Activated B cell treated with CpG ODN at 0.5 μM for 24 hours (primary cell): ENCODE results near the gene LRG1. TPM values are rescaled to one million over a fixed set of nuclear protein-coding genes. Genes with fewer than 3 reads are reported as not detected.

ENCODE experiments used
- ATAC-seq: fragments of 200-7000 bp; cut with Tn5 transposase; one replicate; pipeline ENCODE4 v1.10.0; 2021; ENCODE audit warnings: low read depth, mild to moderate bottlenecking, moderate library complexity
- CTCF ChIA-PET: fragments of 350-600 bp; sonication (Branson Sonifier 250); formaldehyde crosslinking; loops from one replicate; lab custom pipeline; 2021; ENCODE audit warnings: antibody characterized with exemption; lab: Charles Lee
- POLR2A ChIA-PET: fragments of 350-600 bp; sonication (Branson Sonifier 250); formaldehyde crosslinking; loops from one replicate; lab custom pipeline; 2021; ENCODE audit warnings: antibody characterized with exemption; lab: Charles Lee
- DNase-seq: peaks from one replicate; pipeline ENCODE4 v3.0.0; 2022
- H3K27ac Mint-ChIP-seq: one replicate; pipeline ENCODE4 v1.8.0; 2020; ENCODE audit warnings: mixed read lengths
- H3K27me3 Mint-ChIP-seq: one replicate; pipeline ENCODE4 v1.8.0; 2021; ENCODE audit warnings: mixed read lengths
- H3K36me3 Mint-ChIP-seq: one replicate; pipeline ENCODE4 v1.8.0; 2021; ENCODE audit warnings: low read depth, mixed read lengths
- H3K4me1 Mint-ChIP-seq: one replicate; pipeline ENCODE4 v1.8.0; 2021; ENCODE audit warnings: mixed read lengths
- H3K4me3 Mint-ChIP-seq: one replicate; pipeline ENCODE4 v1.8.0; 2020; ENCODE audit warnings: mild to moderate bottlenecking, mixed read lengths
- H3K9me3 Mint-ChIP-seq: one replicate; pipeline ENCODE4 v1.8.0; 2020; ENCODE audit warnings: mixed read lengths
- intact Hi-C: fragments of 100-400 bp; cut with micrococcal nuclease; formaldehyde crosslinking; loops from one replicate; pipeline ENCODE4 v1.15.1; 2024
- total RNA-seq: library from RNA; stranded (reverse); gene quantifications from 2 replicates; pipeline ENCODE4 v1.2.3, GENCODE V29; 2022
- TF ChIP-seq, protein P1 (sequence below): fragments of 200-600 bp; IDR thresholded peaks from one replicate; pipeline ENCODE4 v1.8.0; 2022; ENCODE audit warnings: antibody characterized with exemption, mild to moderate bottlenecking

The LRG1 gene
- total RNA-seq, 1 donor from 2014 or later, result 2.0 TPM

DNA sequence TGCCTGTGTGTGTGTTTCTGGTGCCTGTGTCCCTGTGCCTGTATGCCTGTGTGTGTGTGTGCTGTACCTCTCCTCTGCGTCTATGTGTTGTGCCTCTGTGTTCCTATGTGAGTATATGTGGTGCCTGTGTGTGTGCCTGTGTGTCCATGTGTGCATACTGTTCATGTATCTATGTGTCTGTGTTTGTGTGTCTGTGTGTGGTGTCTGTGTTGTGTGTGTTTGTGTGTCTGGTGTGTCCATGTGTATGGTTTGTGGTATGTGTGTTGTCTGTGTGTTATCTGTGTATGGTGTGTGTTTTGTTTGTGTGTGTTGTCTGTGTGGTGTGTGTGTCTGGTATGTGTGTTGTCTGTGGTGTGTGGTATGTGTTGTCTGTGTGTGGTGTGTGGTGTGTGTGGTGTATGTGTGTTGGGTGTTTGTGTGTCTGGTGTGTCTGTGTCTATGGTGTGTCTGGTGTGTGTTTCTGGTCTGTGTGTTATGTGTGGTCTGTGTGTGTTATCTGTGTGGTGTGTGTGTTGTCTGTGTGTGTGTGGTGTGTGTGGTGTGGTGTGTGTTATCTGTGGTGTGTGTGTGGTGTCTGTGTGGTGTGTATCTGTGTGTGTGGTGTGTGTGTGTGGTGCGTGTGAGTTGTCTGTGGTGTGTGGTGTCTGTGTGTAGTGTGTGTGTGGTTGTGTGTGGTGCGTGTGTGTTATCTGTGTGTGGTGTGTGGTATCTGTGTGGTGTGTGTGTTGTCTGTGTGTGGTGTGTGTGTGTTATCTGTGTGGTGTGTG, 47.3 kb downstream of the LRG1 start:
- DNase-seq (no peak), ATAC-seq (no peak)
- H3K4me1 Mint-ChIP-seq, result no peaks in the 10 kb centered on the region
- peaks cover 54% of the 10 kb centered on the region for H3K36me3 Mint-ChIP-seq
- TF ChIP-seq, protein P1, sequence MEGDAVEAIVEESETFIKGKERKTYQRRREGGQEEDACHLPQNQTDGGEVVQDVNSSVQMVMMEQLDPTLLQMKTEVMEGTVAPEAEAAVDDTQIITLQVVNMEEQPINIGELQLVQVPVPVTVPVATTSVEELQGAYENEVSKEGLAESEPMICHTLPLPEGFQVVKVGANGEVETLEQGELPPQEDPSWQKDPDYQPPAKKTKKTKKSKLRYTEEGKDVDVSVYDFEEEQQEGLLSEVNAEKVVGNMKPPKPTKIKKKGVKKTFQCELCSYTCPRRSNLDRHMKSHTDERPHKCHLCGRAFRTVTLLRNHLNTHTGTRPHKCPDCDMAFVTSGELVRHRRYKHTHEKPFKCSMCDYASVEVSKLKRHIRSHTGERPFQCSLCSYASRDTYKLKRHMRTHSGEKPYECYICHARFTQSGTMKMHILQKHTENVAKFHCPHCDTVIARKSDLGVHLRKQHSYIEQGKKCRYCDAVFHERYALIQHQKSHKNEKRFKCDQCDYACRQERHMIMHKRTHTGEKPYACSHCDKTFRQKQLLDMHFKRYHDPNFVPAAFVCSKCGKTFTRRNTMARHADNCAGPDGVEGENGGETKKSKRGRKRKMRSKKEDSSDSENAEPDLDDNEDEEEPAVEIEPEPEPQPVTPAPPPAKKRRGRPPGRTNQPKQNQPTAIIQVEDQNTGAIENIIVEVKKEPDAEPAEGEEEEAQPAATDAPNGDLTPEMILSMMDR, result no peak
- ChIA-PET CTCF (no interaction called here), POLR2A (no interaction called here)
- H3K4me3 Mint-ChIP-seq, result no peak overlapping the region
- no peaks in the 10 kb centered on the region for H3K27me3 Mint-ChIP-seq
- no peak overlapping the region for H3K27ac Mint-ChIP-seq
- H3K9me3 Mint-ChIP-seq, result no peaks in the 10 kb centered on the region
- intact Hi-C loops, result no loop called here

DNA sequence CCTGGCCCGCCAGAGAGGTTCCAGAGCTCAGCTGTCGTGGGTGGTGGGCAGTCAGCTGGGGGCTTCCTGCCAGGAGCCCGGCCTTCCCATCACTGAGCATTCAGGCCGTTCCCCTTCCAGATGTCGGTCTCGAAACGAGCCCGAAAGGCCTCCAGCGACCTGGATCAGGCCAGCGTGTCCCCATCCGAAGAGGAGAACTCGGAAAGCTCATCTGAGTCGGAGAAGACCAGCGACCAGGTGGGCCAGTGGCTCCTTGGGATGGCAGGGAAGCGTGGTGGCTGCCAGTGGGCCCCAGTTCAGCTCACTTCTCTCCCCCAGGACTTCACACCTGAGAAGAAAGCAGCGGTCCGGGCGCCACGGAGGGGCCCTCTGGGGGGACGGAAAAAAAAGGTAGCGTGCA, 48.4 kb downstream of the LRG1 start:
- Mint-ChIP-seq H3K9me3 (no peaks in the 10 kb centered on the region), H3K36me3 (peaks cover 59% of the 10 kb centered on the region), H3K27ac (no peak overlapping the region), H3K4me3 (no peak overlapping the region), H3K4me1 (no peaks in the 10 kb centered on the region), H3K27me3 (no peaks in the 10 kb centered on the region)
- ChIA-PET POLR2A (no interaction called here), CTCF (no interaction called here)
- TF ChIP-seq, protein P1, result no peak
- intact Hi-C loops, result no loop called here
- DNase-seq (no peak), ATAC-seq (no peak)

DNA sequence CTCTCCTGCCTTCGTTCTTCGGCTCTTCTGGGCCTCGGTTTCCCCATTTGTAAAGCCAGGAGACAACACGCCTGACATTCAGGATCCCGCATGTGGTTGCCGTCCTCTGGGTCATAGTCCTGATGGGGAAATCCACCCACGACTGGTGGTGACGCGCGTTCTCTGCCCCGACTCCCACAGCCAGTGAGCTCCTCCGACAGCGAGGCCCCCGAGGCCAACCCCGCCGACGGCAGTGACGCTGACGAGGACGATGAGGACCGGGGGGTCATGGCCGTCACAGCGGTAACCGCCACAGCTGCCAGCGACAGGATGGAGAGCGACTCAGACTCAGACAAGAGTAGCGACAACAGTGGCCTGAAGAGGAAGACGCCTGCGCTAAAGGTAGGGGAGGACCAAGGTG, 51.3 kb downstream of the LRG1 start:
- DNase-seq, result no peak
- H3K36me3 Mint-ChIP-seq, result peaks cover 50% of the 10 kb centered on the region
- POLR2A ChIA-PET, result no interaction called here
- no peaks in the 10 kb centered on the region for H3K4me1 Mint-ChIP-seq
- no peak for ATAC-seq
- H3K9me3 Mint-ChIP-seq, result no peaks in the 10 kb centered on the region
- CTCF ChIA-PET, result no interaction called here
- TF ChIP-seq, protein P1, result no peak
- H3K27me3 Mint-ChIP-seq, result no peaks in the 10 kb centered on the region
- H3K27ac Mint-ChIP-seq, result no peak overlapping the region
- intact Hi-C loops, result no loop called here
- H3K4me3 Mint-ChIP-seq, result no peak overlapping the region

DNA sequence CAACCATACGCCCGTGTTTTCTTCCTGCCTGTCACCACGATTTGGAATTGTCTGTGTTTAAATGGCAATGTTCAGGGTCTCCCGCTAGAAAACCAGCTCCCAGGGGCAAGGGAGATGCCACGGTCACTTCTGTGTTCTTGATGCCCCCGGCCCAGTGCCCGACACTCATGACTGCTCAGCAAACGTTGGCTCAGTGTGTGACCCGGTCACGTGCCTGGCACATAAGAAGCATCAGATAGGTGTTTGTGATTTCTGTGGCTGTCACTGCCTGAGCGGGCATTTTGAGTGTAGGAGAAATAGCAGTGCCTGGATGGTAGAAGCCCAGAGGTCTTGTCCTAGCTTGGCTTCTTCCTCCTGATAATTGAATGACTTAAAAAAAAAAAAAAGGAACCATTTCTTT, 52.3 kb downstream of the LRG1 start:
- TF ChIP-seq, protein P1, result no peak
- CTCF ChIA-PET, result no interaction called here
- POLR2A ChIA-PET, result no interaction called here
- H3K4me1 Mint-ChIP-seq, result no peaks in the 10 kb centered on the region
- H3K27me3 Mint-ChIP-seq, result no peaks in the 10 kb centered on the region
- DNase-seq (no peak), ATAC-seq (no peak)
- H3K4me3 Mint-ChIP-seq, result no peak overlapping the region
- intact Hi-C loops, result no loop called here
- H3K27ac Mint-ChIP-seq, result no peak overlapping the region
- H3K36me3 Mint-ChIP-seq, result peaks cover 55% of the 10 kb centered on the region
- H3K9me3 Mint-ChIP-seq, result no peaks in the 10 kb centered on the region

Other genes starting within 250 kb of the LRG1 start
- not detected in 2 replicates for gene TMIGD2, start 237.6 kb downstream of the LRG1 start, total RNA-seq
- 1.4 and 2.6 TPM in 2 replicates for gene FSD1, start 235.4 kb downstream of the LRG1 start, total RNA-seq
- 1.1 and 1.3 TPM in 2 replicates for gene STAP2, start 201.2 kb downstream of the LRG1 start, total RNA-seq
- 25.2 and 29.8 TPM in 2 replicates for gene MPND, start 196.5 kb downstream of the LRG1 start, total RNA-seq
- 33.8 and 43.7 TPM in 2 replicates for gene SH3GL1, start 139.5 kb downstream of the LRG1 start, total RNA-seq
- 13.9 and 19.2 TPM in 2 replicates for gene CHAF1A, start 137.4 kb downstream of the LRG1 start, total RNA-seq
- gene UBXN6, start 82.2 kb downstream of the LRG1 start, total RNA-seq, result 54.3 and 58.2 TPM in 2 replicates
- gene HDGFL2, start 67.7 kb downstream of the LRG1 start, total RNA-seq, result 44.9 and 49.7 TPM in 2 replicates
- not detected in 2 replicates for gene PLIN4, start 21.6 kb downstream of the LRG1 start, total RNA-seq
- gene PLIN5, start 4.8 kb downstream of the LRG1 start, total RNA-seq, result 0.17 and 0.33 TPM in 2 replicates
- 0.11 and 0.37 TPM in 2 replicates for gene SEMA6B, start 19.6 kb upstream of the LRG1 start, total RNA-seq
- gene TNFAIP8L1, start 99.5 kb upstream of the LRG1 start, total RNA-seq, result 13.2 and 15.5 TPM in 2 replicates
- gene MYDGF, start 130.3 kb upstream of the LRG1 start, total RNA-seq, result 30.9 and 31.6 TPM in 2 replicates
- 85.7 and 111 TPM in 2 replicates for gene DPP9, start 183.8 kb upstream of the LRG1 start, total RNA-seq